HG03095 (cell line): ENCODE results near the gene TMPRSS12.
"Not testable (repeated sequence)": the region's sequence is repeated elsewhere in the genome, so short reads cannot be mapped to it uniquely, and the experiment has no call there.

Experiments used
- ATAC-seq: cut with Tn5 transposase; IDR thresholded peaks from one replicate; pipeline ENCODE4 v1.9.1; 2021; ENCODE audit warnings: moderate library complexity; ENCODE audit not compliant: unreplicated experiment

TMPRSS12 gene, protein sequence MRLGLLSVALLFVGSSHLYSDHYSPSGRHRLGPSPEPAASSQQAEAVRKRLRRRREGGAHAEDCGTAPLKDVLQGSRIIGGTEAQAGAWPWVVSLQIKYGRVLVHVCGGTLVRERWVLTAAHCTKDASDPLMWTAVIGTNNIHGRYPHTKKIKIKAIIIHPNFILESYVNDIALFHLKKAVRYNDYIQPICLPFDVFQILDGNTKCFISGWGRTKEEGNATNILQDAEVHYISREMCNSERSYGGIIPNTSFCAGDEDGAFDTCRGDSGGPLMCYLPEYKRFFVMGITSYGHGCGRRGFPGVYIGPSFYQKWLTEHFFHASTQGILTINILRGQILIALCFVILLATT

GRCh38 chr12:50842637-50843493 lies at the start of gene TMPRSS12:
TMPRSS12 (plus strand) TSS chr12:50842926; CDS start chr12:50842965, 39 bp downstream.
- ATAC-seq, result no peak

DNA sequence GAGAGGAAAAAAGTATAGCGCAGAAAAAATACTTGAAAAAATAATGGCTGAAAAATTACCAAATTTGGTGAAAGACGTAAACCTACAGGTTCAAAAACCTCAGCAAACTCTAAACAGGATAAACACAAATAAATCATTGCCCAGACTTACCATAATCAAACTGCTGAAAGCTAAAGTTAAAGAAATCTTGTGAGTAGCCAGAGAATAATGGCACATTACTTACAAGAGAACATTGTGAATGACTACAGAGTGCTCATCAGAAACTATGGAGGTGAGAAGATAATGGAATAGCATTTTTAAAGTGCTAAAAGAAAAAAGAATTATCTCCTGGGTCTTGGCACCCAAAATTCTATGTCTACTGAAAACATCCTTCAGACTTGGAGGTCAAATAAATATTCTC lies 42.8 kb upstream of the TMPRSS12 start:
- no peak for ATAC-seq

- ATAC-seq, result no peak
These were observed 39.4 kb upstream of the TMPRSS12 start for GRCh38 chr12:50803230-50803875.

- no peak for ATAC-seq
These were observed 36.5 kb upstream of the TMPRSS12 start for GRCh38 chr12:50806176-50806575.

GRCh38 chr12:50809131-50809530 lies 33.6 kb upstream of the TMPRSS12 start:
- not testable (repeated sequence) for ATAC-seq

DNA sequence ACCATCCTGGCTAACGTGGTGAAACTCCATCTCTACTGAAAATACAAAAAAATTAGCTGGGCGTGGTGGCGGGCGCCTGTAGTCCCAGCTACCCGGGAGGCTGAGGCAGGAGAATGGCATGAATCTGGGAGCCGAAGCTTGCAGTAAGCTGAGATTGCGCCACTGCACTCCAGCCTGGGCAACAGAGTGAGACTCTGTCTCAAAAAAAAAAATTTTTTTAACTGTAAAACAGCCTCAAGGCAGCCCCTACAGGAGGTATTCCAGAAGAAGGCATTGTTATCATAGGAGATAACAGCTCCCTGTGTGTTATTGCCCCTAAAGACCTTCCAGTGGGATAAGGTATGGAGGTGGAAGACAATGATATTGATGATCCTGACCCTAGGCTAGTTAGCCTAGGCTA lies 27.8 kb upstream of the TMPRSS12 start:
- ATAC-seq, result not testable (repeated sequence)

DNA sequence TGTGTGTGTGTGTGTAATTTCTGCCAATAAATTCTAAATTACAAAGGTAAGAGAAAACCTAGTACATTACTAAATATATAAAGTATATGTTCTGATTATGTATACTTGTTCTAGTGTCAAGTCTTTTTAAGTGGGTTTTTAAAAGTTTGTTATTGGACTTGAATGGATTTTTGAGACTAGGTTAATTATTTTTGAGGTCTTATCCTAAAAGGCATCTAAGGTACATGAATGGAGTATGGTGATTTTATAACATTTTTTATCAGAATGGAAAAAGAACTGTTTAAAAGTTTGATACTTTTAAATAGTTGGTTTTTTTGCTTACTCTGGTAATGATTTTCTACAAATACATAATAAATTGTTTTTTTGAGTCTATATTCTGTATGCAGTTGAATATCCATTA lies 22.5 kb upstream of the TMPRSS12 start:
- no peak for ATAC-seq

DNA sequence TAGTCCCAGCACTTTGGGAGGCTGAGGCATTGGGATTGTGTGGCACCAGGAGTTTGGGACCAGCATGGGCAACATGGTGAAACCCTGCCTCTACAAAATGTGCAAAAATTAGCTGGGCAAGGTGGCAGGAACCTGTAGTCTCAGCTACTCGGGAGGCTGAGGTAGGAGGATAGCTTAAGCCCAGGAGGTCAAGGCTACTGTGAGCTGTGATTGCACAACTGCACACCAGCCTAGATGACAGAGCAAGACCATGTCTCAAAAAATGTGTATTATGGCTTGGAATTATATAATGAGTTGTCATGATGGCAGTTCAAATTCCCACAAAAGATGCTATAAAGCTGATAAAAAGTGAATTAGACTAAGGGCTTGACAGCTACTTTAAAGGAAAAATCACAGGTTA lies 20.6 kb upstream of the TMPRSS12 start:
- no peak for ATAC-seq

DNA sequence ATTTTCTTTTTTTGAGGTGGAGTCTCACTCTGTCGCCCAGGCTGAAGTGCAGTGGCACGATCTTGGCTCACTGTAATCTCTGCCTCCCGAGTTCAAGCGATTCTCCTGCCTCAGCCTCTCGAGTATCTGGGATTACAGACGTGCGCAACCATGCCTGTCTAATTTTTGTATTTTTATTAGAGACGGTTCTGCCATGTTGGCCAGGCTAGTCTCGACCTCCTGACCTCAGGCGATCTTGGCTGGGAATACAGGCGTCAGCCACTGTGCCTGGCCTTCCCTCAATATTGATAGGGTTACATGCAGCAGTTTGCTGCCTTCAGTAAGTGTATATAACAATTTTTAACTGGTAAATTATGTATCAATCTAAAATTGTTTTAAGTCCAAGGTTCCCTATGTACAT lies 19.0 kb upstream of the TMPRSS12 start:
- not testable (repeated sequence) for ATAC-seq

- no peak for ATAC-seq
These were observed 17.8 kb upstream of the TMPRSS12 start for GRCh38 chr12:50824914-50825313.

GRCh38 chr12:50825372-50825838 lies 17.3 kb upstream of the TMPRSS12 start:
- ATAC-seq, result no peak

DNA sequence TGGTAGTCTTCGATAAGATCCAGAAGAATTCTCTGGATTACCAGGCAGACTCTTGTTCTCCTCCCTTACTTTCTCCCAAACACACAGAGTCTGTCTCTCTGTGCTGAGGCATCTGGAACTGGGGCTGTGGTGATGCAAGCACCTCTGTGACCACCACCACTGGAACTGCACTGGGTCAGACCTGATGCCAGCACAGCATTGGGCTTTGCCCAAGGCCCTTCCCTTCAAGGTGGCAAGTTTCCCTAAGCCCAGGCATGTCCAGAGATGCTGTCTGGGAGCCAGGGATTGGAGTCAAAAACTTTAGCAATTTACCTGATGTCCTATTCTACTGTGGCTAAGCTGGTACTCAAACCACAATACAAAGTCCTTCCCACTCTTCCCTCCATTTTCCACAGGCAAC lies 14.6 kb upstream of the TMPRSS12 start:
- no peak for ATAC-seq

DNA sequence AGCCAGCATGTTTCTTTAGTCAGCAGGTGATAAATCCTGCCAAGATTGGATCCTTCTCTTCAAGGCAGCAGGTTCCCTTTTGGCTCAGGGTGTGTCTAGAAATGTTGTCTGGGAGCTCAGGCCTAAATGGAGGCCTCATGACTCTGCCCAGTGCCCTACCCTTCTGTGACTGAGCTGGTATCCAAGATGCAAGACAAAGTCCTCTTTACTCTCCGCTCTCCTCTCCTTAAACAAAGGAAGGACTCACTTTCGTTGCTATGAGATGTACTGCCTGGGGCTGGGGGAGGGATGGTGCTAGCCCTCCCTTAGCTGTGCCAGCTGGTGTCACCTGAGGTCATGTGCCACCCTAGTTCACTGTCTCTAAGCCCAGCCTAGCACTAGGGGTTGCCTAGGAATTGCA lies 13.8 kb upstream of the TMPRSS12 start:
- ATAC-seq, result no peak

DNA sequence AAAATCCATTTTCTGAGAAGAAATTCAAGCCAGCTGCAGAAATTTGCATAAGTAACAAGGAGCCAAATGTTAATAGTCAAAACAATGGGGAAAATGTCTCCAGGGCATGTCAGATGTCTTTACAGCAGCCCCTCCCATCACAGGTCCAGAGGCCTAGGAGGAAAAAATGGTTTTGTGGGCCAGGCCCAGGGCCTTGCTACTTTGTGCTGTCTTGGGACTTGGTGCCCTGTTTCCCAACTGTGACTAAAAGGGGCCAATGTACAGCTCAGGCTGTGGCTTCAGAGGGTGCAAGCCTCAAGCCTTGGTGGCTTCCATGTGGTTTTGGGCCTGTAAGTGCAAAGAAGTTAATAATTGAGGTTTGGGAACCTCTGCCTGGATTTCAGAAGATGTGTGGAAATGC lies 8.9 kb upstream of the TMPRSS12 start:
- ATAC-seq, result not testable (repeated sequence)

DNA sequence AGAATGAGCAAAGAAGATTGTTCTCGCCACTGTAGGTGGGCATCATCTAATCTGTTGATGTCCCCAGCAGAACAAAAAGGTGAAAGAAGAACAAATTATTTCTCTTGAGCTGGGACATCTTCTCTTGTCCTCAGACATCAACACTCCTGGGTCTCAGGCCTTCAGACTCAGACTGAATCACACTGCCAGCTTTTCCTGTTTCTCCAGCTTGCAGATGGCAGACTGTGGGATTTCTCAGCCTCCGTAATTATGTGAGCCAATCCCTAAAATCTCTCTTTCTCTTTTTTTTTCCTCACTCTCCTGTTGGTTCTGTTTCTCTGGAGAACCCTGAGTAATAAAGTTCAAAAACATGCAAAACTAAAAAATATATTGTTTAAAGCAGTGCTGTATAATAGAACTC lies 3.7 kb upstream of the TMPRSS12 start:
- ATAC-seq, result no peak

DNA sequence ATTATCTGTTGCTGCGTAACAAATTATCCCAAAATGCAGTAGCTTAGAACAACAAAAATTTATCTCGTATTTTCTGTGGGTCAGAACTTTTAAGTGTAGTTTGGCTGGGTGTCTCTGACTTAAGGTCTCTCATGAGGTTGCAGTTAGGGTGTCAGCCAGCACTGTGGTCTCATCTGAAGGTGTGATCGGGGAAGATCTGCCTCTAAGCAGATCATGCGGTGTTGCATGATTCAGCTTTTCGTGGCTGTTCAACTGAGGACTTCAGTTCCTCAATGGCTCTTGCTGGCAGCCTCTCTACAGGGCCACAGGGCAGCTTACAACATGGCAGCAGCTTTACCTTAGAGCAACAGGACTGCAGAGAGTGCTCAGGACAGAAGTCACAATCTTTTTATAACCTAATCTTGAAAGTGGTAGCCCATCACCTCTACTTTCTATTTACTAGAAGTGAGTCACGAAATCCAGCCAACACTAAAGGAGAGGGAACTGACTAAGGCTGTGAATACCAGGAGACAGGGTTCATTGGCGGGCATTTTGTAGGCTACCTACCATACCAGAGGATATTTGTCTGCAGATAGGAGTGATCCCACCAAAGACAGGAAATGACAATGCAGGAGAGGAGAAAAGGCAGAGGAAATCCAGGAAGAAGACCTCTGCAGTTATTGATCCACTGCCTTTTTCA lies 1.8 kb upstream of the TMPRSS12 start:
- ATAC-seq, result no peak

DNA sequence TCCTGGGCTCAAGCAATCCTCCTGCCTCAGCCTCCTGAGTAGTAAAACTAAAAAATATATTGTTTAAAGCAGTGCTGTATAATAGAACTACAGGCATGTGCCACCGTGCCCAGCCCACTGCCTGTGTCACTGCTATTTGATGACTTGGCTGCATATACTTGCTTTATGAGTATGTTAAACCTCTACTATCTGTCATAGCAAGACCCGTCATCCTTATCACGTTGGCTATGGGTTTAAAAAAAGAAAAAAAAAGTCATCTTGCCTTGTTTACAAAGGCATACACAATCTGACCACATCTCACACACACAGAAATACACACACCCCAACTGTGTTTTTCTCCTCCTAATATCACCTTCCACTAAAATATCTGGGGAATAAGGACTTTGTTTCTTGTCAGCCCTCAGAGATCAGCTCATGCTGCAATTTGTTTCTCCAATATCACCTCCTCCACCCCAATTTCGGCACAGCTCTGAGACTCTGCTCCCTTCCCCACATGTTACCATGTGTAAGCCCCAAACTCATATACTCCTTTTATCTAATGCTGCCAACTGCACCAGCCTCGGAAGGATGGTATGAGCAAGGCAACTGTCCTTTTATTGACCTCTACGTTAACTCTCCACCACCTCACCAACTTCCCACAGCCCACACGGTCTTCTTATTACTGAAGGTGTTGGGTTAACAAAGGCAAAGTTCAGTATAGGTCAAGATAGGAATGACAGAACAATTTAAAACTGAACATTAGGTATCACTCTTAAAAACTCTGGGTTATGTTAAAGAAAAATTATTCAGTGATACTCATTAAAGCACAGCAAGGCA lies 802 bp upstream of the TMPRSS12 start:
- no peak for ATAC-seq

- ATAC-seq, result no peak
These were observed 2.4 kb downstream of the TMPRSS12 start for GRCh38 chr12:50845021-50845647.

GRCh38 chr12:50848963-50849362 lies 6.2 kb downstream of the TMPRSS12 start:
- ATAC-seq, result no peak

GRCh38 chr12:50855218-50855617 lies 12.5 kb downstream of the TMPRSS12 start:
- not testable (repeated sequence) for ATAC-seq
